Measurements from ENCODE around the gene NIPSNAP3A.

Gene NIPSNAP3A

GRCh38 chr9:104775976-104776375, 28.5 kb downstream of the NIPSNAP3A start:
- TF ChIP-seq GABPA (IDR thresholded peaks at IDR 0.05; ENCODE audit: low read depth): no peak
- TF ChIP-seq SPI1 (IDR thresholded peaks at IDR 0.05; ENCODE audit: borderline replicate concordance, low read depth): no peak
- TF ChIP-seq REST (IDR thresholded peaks at IDR 0.05; ENCODE audit: insufficient replicate concordance, low read depth): no peak
- TF ChIP-seq POLR2AphosphoS5 (IDR thresholded peaks at IDR 0.05; ENCODE audit: low read depth): no peak
- TF ChIP-seq CTCF (IDR thresholded peaks at IDR 0.05; ENCODE audit: insufficient read depth, low read length): no peak
- Histone ChIP-seq H3K4me3 (replicated peaks; ENCODE audit: insufficient read depth, low read length) (no peak overlapping the region), H3K27me3 (ENCODE audit: insufficient read depth, poor library complexity, severe bottlenecking) (no peaks in the 10 kb centered on the region), H3K27ac (replicated peaks) (peak overlapping the region; percentile 69; the same call in 1 of the 2 replicates)
- no peak for DNase-seq (ENCODE audit: low read depth in 1 of 2, low spot score in 1 of 2)

GRCh38 chr9:104776797-104777196, 29.3 kb downstream of the NIPSNAP3A start:
- Histone ChIP-seq H3K27ac (replicated peaks) (no peak overlapping the region), H3K4me3 (replicated peaks; ENCODE audit: insufficient read depth, low read length) (no peak overlapping the region), H3K27me3 (ENCODE audit: insufficient read depth, poor library complexity, severe bottlenecking) (no peaks in the 10 kb centered on the region)
- no peak for TF ChIP-seq SPI1 (IDR thresholded peaks at IDR 0.05; ENCODE audit: borderline replicate concordance, low read depth)
- TF ChIP-seq GABPA (IDR thresholded peaks at IDR 0.05; ENCODE audit: low read depth): no peak
- no peak for DNase-seq (ENCODE audit: low read depth in 1 of 2, low spot score in 1 of 2)

GRCh38 chr9:104778802-104779201, 31.3 kb downstream of the NIPSNAP3A start:
- DNase-seq (ENCODE audit: low read depth in 1 of 2, low spot score in 1 of 2): no peak
- Histone ChIP-seq H3K4me3 (replicated peaks; ENCODE audit: insufficient read depth, low read length) (no peak overlapping the region), H3K27ac (replicated peaks) (no peak overlapping the region), H3K27me3 (ENCODE audit: insufficient read depth, poor library complexity, severe bottlenecking) (no peaks in the 10 kb centered on the region)
- TF ChIP-seq SPI1 (IDR thresholded peaks at IDR 0.05; ENCODE audit: borderline replicate concordance, low read depth): no peak
- TF ChIP-seq POLR2AphosphoS5 (IDR thresholded peaks at IDR 0.05; ENCODE audit: low read depth): no peak
- no peak for TF ChIP-seq REST (IDR thresholded peaks at IDR 0.05; ENCODE audit: insufficient replicate concordance, low read depth)
- no peak for TF ChIP-seq CTCF (IDR thresholded peaks at IDR 0.05; ENCODE audit: insufficient read depth, low read length)
- TF ChIP-seq GABPA (IDR thresholded peaks at IDR 0.05; ENCODE audit: low read depth): no peak

GRCh38 chr9:104779334-104779733, 31.9 kb downstream of the NIPSNAP3A start:
- H3K27me3 ChIP-seq (ENCODE audit: insufficient read depth, poor library complexity, severe bottlenecking): no peaks in the 10 kb centered on the region
- no peak overlapping the region for H3K4me3 ChIP-seq (replicated peaks; ENCODE audit: insufficient read depth, low read length)
- H3K27ac ChIP-seq (replicated peaks): no peak overlapping the region
- TF ChIP-seq REST (IDR thresholded peaks at IDR 0.05; ENCODE audit: insufficient replicate concordance, low read depth): no peak
- no peak for TF ChIP-seq CTCF (IDR thresholded peaks at IDR 0.05; ENCODE audit: insufficient read depth, low read length)
- TF ChIP-seq GABPA (IDR thresholded peaks at IDR 0.05; ENCODE audit: low read depth): no peak
- TF ChIP-seq POLR2AphosphoS5 (IDR thresholded peaks at IDR 0.05; ENCODE audit: low read depth): no peak
- no peak for TF ChIP-seq SPI1 (IDR thresholded peaks at IDR 0.05; ENCODE audit: borderline replicate concordance, low read depth)
- no peak for DNase-seq (ENCODE audit: low read depth in 1 of 2, low spot score in 1 of 2)

All from HL-60 (cell line).